Pulmonary artery endothelial cell (primary cell): ENCODE data around the gene SCNN1B. TPM values are rescaled to one million over a fixed set of nuclear protein-coding genes. Genes with fewer than 3 reads are reported as not detected.
"Not testable (repeated sequence)": the region's sequence is repeated elsewhere in the genome, so short reads cannot be mapped to it uniquely, and the experiment has no call there.

Experiments used
- DNase-seq: peaks from one replicate; pipeline ENCODE4 v3.0.0-alpha.2; 2011; ENCODE audit warnings: low read depth, low spot score
- total RNA-seq: library from RNA; depleted of rRNA; stranded (reverse); fragments of >200 nt; gene quantifications from 2 replicates; pipeline ENCODE4 v1.2.3, GENCODE V29; 2014

SCNN1B gene
- total RNA-seq, 1 donor from 2014 or later: not detected

DNA sequence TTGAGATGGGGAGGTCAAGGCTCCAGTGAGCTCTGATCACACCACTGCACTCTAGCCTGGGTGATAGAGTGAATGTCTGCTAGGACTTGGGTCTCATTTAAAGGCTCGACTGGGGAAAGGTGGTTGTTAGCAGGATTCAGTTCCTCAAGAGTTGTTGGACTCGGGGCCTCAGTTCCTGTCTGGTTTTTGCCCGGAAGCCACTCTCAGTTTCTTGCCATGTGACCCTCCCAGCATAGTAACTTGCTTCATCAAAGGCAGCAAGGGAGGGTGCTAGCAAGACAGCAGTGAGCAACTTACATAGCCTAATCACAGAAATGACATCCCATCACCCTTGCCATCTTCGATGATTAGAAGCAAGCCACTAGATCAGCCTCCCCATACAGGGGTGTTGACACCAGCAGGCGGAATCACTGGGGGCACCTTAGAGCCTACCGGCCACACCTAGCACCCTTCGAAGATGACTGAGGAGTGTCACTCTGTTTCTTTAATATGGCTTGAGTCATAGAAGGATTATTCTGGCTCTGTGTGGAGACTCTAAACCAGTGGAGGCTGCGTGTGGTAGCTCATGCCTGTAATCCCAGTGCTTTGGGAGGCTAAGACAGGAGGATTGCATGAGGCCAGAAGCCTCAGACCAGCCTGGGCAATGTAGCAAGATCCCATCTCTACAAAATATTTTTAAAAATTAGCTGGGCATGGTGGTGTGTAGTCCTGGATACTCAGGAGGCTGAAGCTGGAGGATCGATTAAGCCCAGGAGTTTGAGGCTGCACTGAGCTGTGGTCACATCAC is 13.2 kb upstream of the SCNN1B start:
- DNase-seq: no peak

- no peak for DNase-seq
Observed at GRCh38 chr16:23290189-23291062, 11.7 kb upstream of the SCNN1B start.

GRCh38 chr16:23293016-23293415 is 9.1 kb upstream of the SCNN1B start:
- DNase-seq: no peak

- no peak for DNase-seq
Observed at GRCh38 chr16:23294260-23294659, 7.8 kb upstream of the SCNN1B start.

- DNase-seq: no peak
Observed at GRCh38 chr16:23296994-23297393, 5.1 kb upstream of the SCNN1B start.

DNA sequence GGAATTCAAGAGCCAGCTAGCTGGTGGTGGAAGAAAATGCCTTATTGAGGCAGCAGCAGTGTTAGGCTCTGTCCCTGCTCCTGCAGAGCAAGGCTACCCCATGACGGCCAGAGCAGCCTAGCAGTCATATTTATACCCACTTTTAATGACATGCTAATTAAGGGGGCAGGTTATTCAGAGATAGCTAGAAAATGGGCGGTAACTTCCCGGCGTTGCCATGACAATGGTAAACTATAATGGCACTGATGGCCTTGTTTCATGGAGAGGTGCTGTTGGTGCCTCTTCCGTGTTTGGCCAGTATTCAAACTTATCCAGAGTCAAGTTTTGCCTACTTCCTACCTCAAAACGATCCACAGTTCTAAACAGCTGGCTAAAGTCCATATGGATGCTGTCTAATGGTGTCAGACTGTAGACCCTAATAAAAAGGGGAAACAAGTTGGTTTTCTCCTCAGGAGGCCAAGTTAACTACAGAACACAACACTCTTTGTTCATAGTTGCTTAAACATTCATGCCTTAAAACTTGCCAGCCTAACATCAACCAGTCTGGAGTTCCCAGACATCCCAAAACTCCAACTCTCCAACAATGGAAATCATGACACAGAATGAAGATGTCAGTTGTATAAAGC is 3.7 kb upstream of the SCNN1B start:
- DNase-seq: no peak

DNA sequence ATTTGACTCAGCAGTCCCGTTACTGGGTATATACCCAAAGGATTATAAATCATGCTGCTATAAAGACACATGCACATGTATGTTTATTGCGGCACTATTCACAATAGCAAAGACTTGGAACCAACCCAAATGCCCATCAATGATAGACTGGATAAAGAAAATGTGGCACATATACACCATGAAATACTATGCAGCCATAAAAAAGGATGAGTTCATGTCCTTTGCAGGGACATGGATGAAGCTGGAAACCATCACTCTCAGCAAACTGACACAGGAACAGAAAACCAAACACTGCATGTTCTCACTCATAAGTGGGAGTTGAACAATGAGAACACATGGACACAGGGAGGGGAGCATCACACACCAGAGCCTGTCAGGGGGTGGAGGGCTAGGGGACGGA is 2.3 kb upstream of the SCNN1B start:
- not testable (repeated sequence) for DNase-seq

DNA sequence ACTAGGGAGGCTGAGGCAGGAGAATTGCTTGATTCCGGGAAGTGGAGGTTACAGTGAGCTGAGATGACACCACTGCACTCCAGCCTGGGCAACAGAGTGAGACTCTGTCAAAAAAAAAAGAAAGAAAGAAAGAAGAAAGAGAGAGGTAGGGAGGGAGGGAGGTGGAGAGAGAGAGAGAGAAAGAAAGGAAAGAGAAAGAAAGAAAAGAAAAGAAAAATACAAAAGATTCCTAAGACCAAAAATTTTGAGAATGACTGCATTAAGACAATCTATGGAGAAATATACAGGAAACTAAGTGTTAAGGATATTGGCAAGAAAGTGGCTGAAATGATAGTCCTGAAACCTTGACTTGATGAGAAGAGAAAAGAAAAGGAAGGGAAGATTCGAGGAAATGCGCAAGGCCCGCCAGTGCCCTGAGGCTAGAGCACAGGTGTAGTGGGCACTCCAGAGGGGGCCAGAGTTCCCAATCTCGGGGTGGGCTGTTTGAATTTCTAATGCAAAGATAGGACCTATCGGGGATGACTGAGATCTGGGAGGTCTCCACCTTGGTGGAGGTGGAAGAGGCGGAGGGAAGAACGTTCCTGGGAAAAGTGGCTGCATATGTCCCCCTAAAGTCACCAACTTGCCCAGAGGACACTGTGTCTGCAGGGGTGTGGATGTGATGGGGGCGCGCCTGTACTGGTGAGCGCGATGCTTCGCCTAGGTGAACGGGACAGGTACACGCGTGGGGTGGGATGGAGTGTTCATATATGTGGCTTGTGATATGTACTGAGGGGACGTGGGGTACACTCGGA is 654 bp upstream of the SCNN1B start:
- no peak for DNase-seq

- no peak for DNase-seq
Observed at GRCh38 chr16:23303685-23304084, 1.6 kb downstream of the SCNN1B start.

GRCh38 chr16:23304620-23305019 is 2.5 kb downstream of the SCNN1B start:
- no peak for DNase-seq

DNA sequence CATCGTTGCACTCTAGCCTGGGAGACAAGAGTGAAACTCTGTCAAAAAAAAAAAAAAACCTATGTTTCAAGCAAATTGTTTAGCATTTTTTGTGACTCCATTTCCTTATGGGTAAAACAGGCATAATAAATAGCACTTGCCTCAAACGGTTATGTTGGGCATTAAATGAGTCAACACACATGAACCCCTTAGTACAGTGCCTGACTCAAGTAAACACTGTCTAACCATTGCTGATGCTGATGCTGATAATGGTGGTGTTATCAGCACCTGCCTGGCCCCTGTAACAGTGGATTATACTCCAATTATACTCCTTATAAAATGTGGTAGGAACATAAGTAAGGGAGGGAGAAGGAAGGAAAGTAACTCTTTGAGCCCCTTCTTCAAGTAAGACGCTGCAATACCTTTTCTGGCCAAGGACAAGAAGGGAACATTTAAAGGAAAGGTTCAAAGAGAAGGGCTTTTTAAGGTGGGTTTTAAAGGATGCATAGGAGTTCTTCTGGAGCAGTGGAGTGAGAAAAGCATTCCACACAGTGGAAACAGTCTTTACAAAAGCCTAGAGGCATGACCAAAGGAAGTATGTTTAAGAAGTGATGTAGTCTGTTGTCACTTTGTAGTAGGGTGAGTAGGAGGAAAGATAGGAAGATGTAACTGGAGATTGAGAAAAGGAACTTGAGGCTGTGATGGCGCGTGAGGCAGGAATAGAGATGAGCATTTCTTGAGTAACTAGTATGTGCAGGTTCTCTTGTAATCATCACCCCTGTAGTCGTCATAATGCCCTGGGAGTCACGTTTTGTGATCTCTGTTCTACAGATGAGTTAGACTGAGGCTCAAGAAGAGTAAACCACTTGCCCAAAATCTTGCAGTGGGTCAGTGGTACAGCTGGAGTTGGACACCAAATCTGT is 4.3 kb downstream of the SCNN1B start:
- no peak for DNase-seq

DNA sequence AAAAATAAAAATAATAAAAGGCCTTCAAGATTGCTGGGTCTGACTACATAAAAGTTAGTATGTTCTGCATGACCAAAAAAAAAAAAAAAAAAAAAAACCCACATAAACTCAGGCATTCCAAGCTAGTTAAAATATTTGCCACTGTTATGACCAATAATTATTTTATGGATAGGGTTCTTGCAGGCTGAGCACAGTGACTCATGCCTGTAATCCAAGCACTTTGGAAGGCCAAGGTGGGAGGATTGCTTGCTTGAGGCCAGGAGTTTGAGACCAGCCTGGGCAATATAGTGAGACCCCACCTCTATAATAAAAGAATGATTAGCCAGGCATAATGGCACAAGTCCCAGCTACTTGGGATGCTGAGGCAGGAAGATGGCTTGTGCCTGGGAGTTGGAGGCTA is 8.1 kb downstream of the SCNN1B start:
- DNase-seq: no peak

DNA sequence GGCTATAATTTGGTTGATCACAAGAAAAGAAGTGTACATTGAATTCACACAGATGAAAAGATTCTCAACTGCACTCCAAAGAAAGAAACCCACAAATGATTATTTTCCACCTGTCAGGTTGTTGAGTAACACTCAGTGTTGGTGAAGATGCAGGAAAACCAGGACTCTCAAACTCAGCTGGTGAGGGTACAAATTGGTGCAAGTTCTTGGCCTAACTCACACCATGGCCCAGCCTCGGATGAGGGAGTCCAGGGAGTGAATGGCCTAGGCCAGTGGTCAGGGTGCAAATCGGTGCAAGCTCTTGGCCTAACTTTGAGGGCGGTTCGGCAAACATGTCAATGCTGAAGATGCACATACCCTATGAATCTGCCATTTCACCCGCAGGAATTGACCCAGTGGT is 8.6 kb downstream of the SCNN1B start:
- DNase-seq: no peak

DNA sequence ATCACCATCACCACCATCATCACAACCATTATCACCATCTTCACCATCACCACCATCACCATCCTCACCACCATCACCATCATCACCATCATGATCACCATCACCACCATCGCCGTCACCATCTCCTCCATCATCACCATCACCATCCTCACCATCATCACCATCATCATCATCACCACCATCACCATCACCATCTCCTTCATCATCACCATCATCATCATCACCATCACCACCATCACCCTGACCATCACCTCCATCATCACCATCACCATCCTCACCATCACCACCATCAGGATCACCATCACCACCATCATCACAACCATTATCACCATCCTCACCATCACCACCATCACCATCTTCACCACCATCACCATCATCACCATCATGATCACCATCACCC is 14.1 kb downstream of the SCNN1B start:
- DNase-seq: no peak

DNA sequence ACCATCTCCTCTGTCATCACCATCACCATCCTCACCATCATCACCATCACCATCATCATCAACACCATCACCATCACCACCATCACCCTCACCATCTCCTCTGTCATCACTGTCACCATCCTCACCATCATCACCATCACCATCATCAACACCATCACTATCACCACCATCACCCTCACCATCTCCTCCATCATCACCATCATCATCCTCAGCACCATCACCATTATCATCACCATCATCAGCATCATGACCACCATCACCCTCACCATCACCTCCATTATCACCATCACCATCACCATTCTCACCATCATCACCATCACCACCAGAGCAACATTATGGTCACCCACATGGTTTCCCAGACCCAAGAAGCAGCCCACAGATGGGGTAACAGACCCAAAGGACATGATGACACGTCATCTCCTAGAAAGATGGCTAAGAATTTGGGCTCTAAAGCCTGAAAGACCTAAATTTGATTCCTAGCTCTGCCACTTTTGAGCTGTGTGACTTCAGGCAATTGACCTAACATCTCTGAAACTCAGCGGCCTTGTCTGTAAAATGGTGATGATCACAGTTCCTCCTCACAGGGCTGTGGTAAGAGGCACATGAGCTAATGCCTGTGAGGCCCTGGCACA is 14.6 kb downstream of the SCNN1B start:
- no peak for DNase-seq

DNA sequence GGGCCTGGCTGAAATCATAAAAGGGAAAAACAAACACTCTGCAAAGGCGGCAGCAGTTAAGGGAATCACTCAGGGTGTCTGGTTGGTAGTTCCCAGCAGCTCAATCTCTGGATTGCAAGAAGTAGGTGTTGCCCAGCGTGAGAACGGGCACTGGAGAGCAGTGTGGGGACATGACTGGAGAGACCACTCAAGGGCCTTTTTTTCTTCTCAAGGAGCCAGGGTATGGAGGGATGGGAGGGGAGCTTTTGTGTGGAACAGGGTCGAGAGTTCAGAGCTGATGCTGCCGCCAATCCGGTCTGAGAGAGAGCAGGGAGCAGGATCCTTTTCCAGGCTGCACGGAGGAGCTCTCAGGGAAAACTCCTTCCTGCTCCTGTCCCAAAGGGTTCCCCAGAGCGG is 15.2 kb downstream of the SCNN1B start:
- DNase-seq: no peak

DNA sequence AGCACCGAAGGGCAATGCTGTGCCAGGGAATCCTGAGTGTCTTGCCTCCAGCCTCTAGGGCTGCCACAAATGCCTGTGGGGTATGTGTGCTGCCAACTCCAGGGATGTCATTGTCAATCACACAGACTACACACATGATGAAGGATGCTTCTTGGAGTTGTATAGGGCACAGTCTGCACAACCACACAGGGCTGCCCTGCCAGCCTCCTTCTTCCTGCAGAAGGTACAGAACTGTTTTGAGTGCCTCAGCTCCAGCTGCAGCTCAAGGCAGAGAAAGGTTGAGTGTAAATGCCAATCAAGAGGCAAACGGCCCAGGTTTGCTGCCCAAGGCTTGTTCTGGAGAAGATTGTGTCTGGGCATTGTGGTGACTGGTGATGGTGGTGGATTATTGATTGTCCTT is 15.6 kb downstream of the SCNN1B start:
- no peak for DNase-seq

GRCh38 chr16:23318639-23319038 is 16.5 kb downstream of the SCNN1B start:
- no peak for DNase-seq

DNA sequence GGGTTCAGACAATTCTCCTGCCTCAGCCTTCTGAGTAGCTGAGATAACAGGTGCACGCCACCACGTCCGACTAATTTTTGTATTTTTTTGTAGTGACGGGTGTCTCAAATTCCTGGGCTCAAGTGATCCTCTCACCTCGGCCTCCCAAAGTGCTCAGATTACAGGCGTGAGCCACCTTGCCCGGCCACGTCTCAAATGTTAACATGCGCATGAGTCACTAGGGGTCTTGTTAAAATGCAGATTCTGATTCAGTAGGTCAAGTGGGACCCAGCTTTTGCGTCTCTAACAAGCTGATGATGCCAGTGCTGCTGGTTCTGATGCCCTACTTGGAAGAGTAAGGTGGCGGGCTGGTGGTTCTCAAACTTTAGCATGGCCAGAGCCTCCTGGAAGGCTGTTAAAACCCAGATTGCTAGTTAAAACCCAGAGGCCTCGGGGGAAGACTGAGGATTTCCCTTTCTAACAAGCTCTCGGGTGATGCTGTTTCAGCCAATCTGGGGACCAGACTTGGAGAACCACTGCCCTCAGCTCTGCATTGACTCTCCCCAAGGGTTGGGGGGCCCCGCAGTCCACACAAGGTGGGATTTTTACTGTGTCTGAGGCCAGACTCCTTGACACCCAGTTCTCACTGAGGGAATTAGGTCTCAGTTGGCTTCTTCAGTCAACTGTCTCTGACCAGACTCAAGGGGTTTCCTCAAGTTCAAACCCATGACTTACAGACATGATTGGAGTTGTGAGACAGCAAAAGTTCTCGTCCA is 17.9 kb downstream of the SCNN1B start:
- no peak for DNase-seq
